HG03039 (cell line): Measurements from ENCODE around the gene TRIM66.
A peak's percentile ranks its signal among the peaks of the same experiment; 100 is the strongest.

ENCODE experiments used
- ATAC-seq: cut with Tn5 transposase; IDR thresholded peaks from one replicate; pipeline ENCODE4 v1.9.1; 2021; ENCODE audit warnings: mild to moderate bottlenecking, moderate library complexity; ENCODE audit not compliant: unreplicated experiment

The TRIM66 gene

GRCh38 chr11:8682303-8683114, at the start of gene TRIM66, which contains the start of gene RPL27A:
TRIM66 (minus strand) TSS chr11:8682665; CDS start chr11:8672274, 10,391 bp downstream.
RPL27A (plus strand) TSS chr11:8682792; CDS start chr11:8682814, 22 bp downstream.
- peak; percentile 91 for ATAC-seq

- no peak for ATAC-seq
Measured at GRCh38 chr11:8731647-8732323, 49.3 kb upstream of the TRIM66 start.

GRCh38 chr11:8730697-8731020, 48.2 kb upstream of the TRIM66 start:
- no peak for ATAC-seq

- no peak for ATAC-seq
Measured at GRCh38 chr11:8729837-8730696, 47.6 kb upstream of the TRIM66 start.

GRCh38 chr11:8729067-8729466, 46.6 kb upstream of the TRIM66 start:
- no peak for ATAC-seq

GRCh38 chr11:8728563-8728962, 46.1 kb upstream of the TRIM66 start:
- ATAC-seq, result no peak

GRCh38 chr11:8726395-8726794, 43.9 kb upstream of the TRIM66 start:
- ATAC-seq, result no peak

- no peak for ATAC-seq
Measured at GRCh38 chr11:8724682-8725081, 42.2 kb upstream of the TRIM66 start.

GRCh38 chr11:8723711-8724110, 41.2 kb upstream of the TRIM66 start:
- no peak for ATAC-seq

- no peak for ATAC-seq
Measured at GRCh38 chr11:8722809-8723208, 40.3 kb upstream of the TRIM66 start.

GRCh38 chr11:8721609-8722500, 39.4 kb upstream of the TRIM66 start:
- no peak for ATAC-seq

- ATAC-seq, result no peak
Measured at GRCh38 chr11:8720868-8721608, 38.6 kb upstream of the TRIM66 start.

GRCh38 chr11:8720352-8720751, 37.9 kb upstream of the TRIM66 start:
- no peak for ATAC-seq

- ATAC-seq, result no peak
Measured at GRCh38 chr11:8719721-8720120, 37.3 kb upstream of the TRIM66 start.

- no peak for ATAC-seq
Measured at GRCh38 chr11:8719211-8719649, 36.8 kb upstream of the TRIM66 start.

- ATAC-seq, result no peak
Measured at GRCh38 chr11:8717876-8718753, 35.6 kb upstream of the TRIM66 start.

GRCh38 chr11:8717544-8717875, 35.0 kb upstream of the TRIM66 start:
- no peak for ATAC-seq

- no peak for ATAC-seq
Measured at GRCh38 chr11:8715501-8715900, 33.0 kb upstream of the TRIM66 start.
